Activated CD4-positive, alpha-beta T cell treated with anti-CD3 and anti-CD28 coated beads for 36 hours (primary cell): ENCODE results near the gene NFIA. TPM values are rescaled to one million over a fixed set of nuclear protein-coding genes. Genes with fewer than 3 reads are reported as not detected.

Source experiments
- ATAC-seq: fragments of 200-7000 bp; cut with Tn5 transposase; one replicate; pipeline ENCODE4 v1.10.0; 2021; ENCODE audit warnings: mild to moderate bottlenecking, moderate library complexity
- CTCF ChIA-PET: fragments of 350-600 bp; sonication (Branson Sonifier 250); formaldehyde crosslinking; loops from one replicate; lab custom pipeline; 2021; ENCODE audit warnings: antibody characterized with exemption; lab: Charles Lee
- POLR2A ChIA-PET: fragments of 350-600 bp; sonication (Branson Sonifier 250); formaldehyde crosslinking; loops from one replicate; lab custom pipeline; 2021; ENCODE audit warnings: antibody characterized with exemption, inconsistent platforms; lab: Charles Lee
- DNase-seq: peaks from one replicate; pipeline ENCODE4 v3.0.0-alpha.2; 2020
- H3K27ac Mint-ChIP-seq: one replicate; pipeline ENCODE4 v1.8.0; 2021; ENCODE audit warnings: mixed read lengths
- H3K27me3 Mint-ChIP-seq: one replicate; pipeline ENCODE4 v1.8.0; 2021; ENCODE audit warnings: mixed read lengths
- H3K36me3 Mint-ChIP-seq: one replicate; pipeline ENCODE4 v1.8.0; 2021; ENCODE audit warnings: low read depth, mixed read lengths
- H3K4me1 Mint-ChIP-seq: one replicate; pipeline ENCODE4 v1.8.0; 2021; ENCODE audit warnings: mixed read lengths
- H3K4me3 Mint-ChIP-seq: one replicate; pipeline ENCODE4 v1.8.0; 2021; ENCODE audit warnings: mild to moderate bottlenecking, moderate library complexity, mixed read lengths
- H3K9me3 Mint-ChIP-seq: one replicate; pipeline ENCODE4 v1.8.0; 2021; ENCODE audit warnings: low read depth, mixed read lengths
- intact Hi-C, 2 experiments: fragments of 100-400 bp; cut with DNase I in 1 of 2; cut with micrococcal nuclease in 1 of 2; formaldehyde crosslinking; loops; one replicate each; pipeline versions ENCODE4 v1.14.2 to v1.15.1; 2022 to 2024; cut with DNase I, micrococcal nuclease
- total RNA-seq, 2 experiments: library from RNA; stranded (reverse); gene quantifications; one replicate each; pipeline ENCODE4 v1.2.3, GENCODE V29; 2021

NFIA gene
- total RNA-seq, 2 experiments from 2014 or later: 3.0 to 3.2 TPM

- H3K27ac Mint-ChIP-seq: no peak overlapping the region
- ChIA-PET CTCF (interaction anchor here (1.6 to 1.9 kb wide), 2 partner anchors 11 to 60 kb away, joined by 6 to 7 read pairs; no protein-coding TSS in a partner anchor), POLR2A (no interaction called here)
- no peaks in the 10 kb centered on the region for H3K36me3 Mint-ChIP-seq
- H3K27me3 Mint-ChIP-seq: no peaks in the 10 kb centered on the region
- intact Hi-C loops: no loop called here
- H3K4me3 Mint-ChIP-seq: no peak overlapping the region
- ATAC-seq (no peak), DNase-seq (no peak)
- no peaks in the 10 kb centered on the region for H3K9me3 Mint-ChIP-seq
- peaks cover 7% of the 10 kb centered on the region for H3K4me1 Mint-ChIP-seq
Observed at GRCh38 chr1:61102621-61103020, 20.3 kb downstream of the NFIA start.

DNA sequence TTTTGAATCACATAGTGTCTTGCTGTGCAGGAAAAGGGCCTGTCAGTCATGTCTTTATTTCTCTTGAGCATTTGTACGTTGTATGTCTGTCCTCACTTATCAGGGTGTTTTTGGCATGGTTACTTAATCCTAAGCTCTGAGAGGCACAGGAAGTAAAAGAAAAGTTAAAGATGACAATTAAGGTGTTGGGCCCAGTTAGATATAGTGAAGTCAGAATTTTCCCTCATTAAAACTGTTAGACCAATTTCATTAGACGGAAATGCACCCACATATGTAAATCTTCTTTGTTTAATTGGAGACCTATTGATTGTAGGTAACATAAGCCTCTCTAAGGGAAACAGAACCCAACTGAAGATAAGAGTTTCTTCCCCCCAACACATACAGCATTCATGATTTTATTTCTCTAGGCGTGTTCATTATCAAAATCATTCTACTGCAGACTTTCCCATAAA is 21.9 kb downstream of the NFIA start:
- intact Hi-C loops: no loop called here
- POLR2A ChIA-PET: no interaction called here
- Mint-ChIP-seq H3K4me3 (no peak overlapping the region), H3K9me3 (no peaks in the 10 kb centered on the region), H3K4me1 (peaks cover 2% of the 10 kb centered on the region), H3K36me3 (no peaks in the 10 kb centered on the region), H3K27me3 (peaks cover 3% of the 10 kb centered on the region), H3K27ac (no peak overlapping the region)
- DNase-seq (no peak), ATAC-seq (no peak)
- CTCF ChIA-PET: interaction anchor here (0.6 to 1.9 kb wide), 3 partner anchors 10 to 70 kb away, joined by 3 to 7 read pairs (median 4); no protein-coding TSS in a partner anchor

DNA sequence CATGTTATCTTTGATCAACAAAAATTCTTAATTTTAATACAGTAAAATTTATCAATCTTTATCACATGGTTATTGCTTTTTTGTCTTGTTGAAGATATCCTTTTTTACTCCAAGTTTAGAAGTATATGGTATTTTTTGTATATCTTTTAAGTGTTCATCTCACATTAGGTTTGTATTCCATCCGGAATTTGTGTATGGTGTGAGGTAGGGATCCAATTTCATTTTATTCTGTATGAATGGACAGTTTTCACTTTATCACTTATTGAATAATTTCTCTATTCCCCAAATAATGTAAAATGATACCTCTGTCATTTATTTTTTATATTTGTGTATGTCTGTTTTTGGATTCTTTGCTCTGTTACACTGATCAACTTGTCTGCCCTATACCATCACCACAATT is 25.3 kb downstream of the NFIA start:
- CTCF ChIA-PET: no interaction called here

GRCh38 chr1:61109158-61109557 is 26.8 kb downstream of the NFIA start:
- peaks cover 3% of the 10 kb centered on the region for H3K4me1 Mint-ChIP-seq
- ChIA-PET CTCF (no interaction called here), POLR2A (no interaction called here)
- DNase-seq (no peak), ATAC-seq (no peak)
- no peak overlapping the region for H3K27ac Mint-ChIP-seq
- H3K27me3 Mint-ChIP-seq: peaks cover 3% of the 10 kb centered on the region
- peaks cover 1% of the 10 kb centered on the region for H3K36me3 Mint-ChIP-seq
- no peak overlapping the region for H3K4me3 Mint-ChIP-seq
- no peaks in the 10 kb centered on the region for H3K9me3 Mint-ChIP-seq
- intact Hi-C loops: no loop called here

More for the DNA sequence above, 25.3 kb downstream of the NFIA start:
- H3K9me3 Mint-ChIP-seq: no peaks in the 10 kb centered on the region
- peaks cover 1% of the 10 kb centered on the region for H3K36me3 Mint-ChIP-seq
- POLR2A ChIA-PET: no interaction called here
- H3K27ac Mint-ChIP-seq: no peak overlapping the region
- DNase-seq (no peak), ATAC-seq (no peak)
- intact Hi-C loops: no loop called here
- no peak overlapping the region for H3K4me3 Mint-ChIP-seq
- peaks cover 3% of the 10 kb centered on the region for H3K27me3 Mint-ChIP-seq
- H3K4me1 Mint-ChIP-seq: peaks cover 3% of the 10 kb centered on the region

DNA sequence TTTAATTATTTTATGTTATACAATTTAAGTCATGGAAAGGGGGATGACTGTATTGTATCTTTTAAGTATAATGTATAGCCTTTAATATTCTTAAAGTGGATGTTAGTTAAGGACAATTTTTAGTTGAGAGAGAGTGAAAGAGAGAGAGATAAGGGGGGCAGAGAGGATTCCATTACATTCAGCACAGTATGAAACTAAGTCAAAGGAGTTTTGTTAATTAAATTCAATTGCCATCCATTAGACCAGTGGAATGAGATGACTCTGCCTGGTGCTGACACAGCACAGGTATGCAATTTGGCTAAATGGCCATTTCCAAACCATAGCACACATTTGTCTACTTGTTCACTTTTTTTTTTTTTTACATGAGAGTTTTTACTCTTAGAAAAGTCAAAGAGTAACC is 27.5 kb downstream of the NFIA start:
- DNase-seq (no peak), ATAC-seq (no peak)
- peaks cover 3% of the 10 kb centered on the region for H3K4me1 Mint-ChIP-seq
- ChIA-PET POLR2A (no interaction called here), CTCF (no interaction called here)
- H3K9me3 Mint-ChIP-seq: no peaks in the 10 kb centered on the region
- peaks cover 1% of the 10 kb centered on the region for H3K36me3 Mint-ChIP-seq
- intact Hi-C loops: no loop called here
- H3K27ac Mint-ChIP-seq: no peak overlapping the region
- peaks cover 3% of the 10 kb centered on the region for H3K27me3 Mint-ChIP-seq
- H3K4me3 Mint-ChIP-seq: no peak overlapping the region

DNA sequence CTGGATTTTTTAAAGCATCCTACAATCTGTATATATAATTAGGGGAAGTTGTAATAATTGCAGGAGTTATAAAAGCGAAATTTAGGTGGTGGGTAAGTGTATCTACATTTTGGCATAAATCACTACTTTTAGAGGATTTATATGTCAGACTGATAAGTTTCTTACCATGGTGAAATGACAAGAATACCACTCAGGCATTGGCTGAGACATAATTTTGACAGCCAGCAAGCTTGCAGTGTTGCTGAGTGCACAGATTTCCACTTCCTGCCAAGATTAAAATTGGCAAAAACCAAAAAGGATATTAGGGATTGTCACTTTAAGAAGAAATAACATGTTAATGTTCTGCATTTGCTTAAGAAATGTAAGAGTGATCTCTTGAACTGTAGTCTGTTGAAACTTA is 28.2 kb downstream of the NFIA start:
- intact Hi-C loops: no loop called here
- Mint-ChIP-seq H3K27ac (no peak overlapping the region), H3K27me3 (peaks cover 3% of the 10 kb centered on the region), H3K9me3 (no peaks in the 10 kb centered on the region), H3K36me3 (peaks cover 1% of the 10 kb centered on the region), H3K4me1 (peaks cover 3% of the 10 kb centered on the region), H3K4me3 (no peak overlapping the region)
- ATAC-seq (no peak), DNase-seq (no peak)
- ChIA-PET CTCF (interaction anchor here (0.5 to 0.8 kb wide), 2 partner anchors 12 to 262 kb away, joined by 3 to 4 read pairs; no protein-coding TSS in a partner anchor), POLR2A (no interaction called here)

GRCh38 chr1:61111084-61112004 is 29.0 kb downstream of the NFIA start:
- H3K27me3 Mint-ChIP-seq: peaks cover 3% of the 10 kb centered on the region
- intact Hi-C loops: no loop called here
- H3K36me3 Mint-ChIP-seq: peaks cover 1% of the 10 kb centered on the region
- ChIA-PET CTCF (interaction anchor here (0.5 to 1.1 kb wide), 4 partner anchors 13 to 263 kb away, joined by 3 to 4 read pairs (median 4); no protein-coding TSS in a partner anchor), POLR2A (no interaction called here)
- ATAC-seq (no peak), DNase-seq (no peak)
- no peak overlapping the region for H3K27ac Mint-ChIP-seq
- no peak overlapping the region for H3K4me3 Mint-ChIP-seq
- no peaks in the 10 kb centered on the region for H3K9me3 Mint-ChIP-seq
- H3K4me1 Mint-ChIP-seq: peaks cover 3% of the 10 kb centered on the region

GRCh38 chr1:61114178-61114870 is 32.0 kb downstream of the NFIA start:
- H3K36me3 Mint-ChIP-seq: peaks cover 1% of the 10 kb centered on the region
- no peak overlapping the region for H3K27ac Mint-ChIP-seq
- no peaks in the 10 kb centered on the region for H3K9me3 Mint-ChIP-seq
- DNase-seq (no peak), ATAC-seq (no peak)
- ChIA-PET CTCF (interaction anchor here (0.6 to 2.4 kb wide), 2 partner anchors 11 to 65 kb away, joined by 3 to 6 read pairs; no protein-coding TSS in a partner anchor), POLR2A (no interaction called here)
- no peak overlapping the region for H3K4me3 Mint-ChIP-seq
- peaks cover 3% of the 10 kb centered on the region for H3K27me3 Mint-ChIP-seq
- intact Hi-C loops: no loop called here
- H3K4me1 Mint-ChIP-seq: peaks cover 3% of the 10 kb centered on the region

GRCh38 chr1:61115436-61115835 is 33.1 kb downstream of the NFIA start:
- intact Hi-C loops: no loop called here
- ATAC-seq: no peak
- POLR2A ChIA-PET: no interaction called here
- peaks cover 1% of the 10 kb centered on the region for H3K36me3 Mint-ChIP-seq
- no peak for DNase-seq
- H3K27me3 Mint-ChIP-seq: peaks cover 4% of the 10 kb centered on the region
- no peak overlapping the region for H3K27ac Mint-ChIP-seq
- no peaks in the 10 kb centered on the region for H3K9me3 Mint-ChIP-seq
- H3K4me3 Mint-ChIP-seq: no peak overlapping the region
- H3K4me1 Mint-ChIP-seq: peaks cover 3% of the 10 kb centered on the region
- CTCF ChIA-PET: no interaction called here

GRCh38 chr1:61116421-61116820 is 34.1 kb downstream of the NFIA start:
- ATAC-seq (no peak), DNase-seq (no peak)
- ChIA-PET CTCF (interaction anchor here (0.8 kb wide), 1 partner anchor 60 kb away, joined by 3 read pairs; no protein-coding TSS in a partner anchor), POLR2A (no interaction called here)
- H3K36me3 Mint-ChIP-seq: peaks cover 1% of the 10 kb centered on the region
- no peaks in the 10 kb centered on the region for H3K9me3 Mint-ChIP-seq
- H3K27me3 Mint-ChIP-seq: peaks cover 4% of the 10 kb centered on the region
- no peak overlapping the region for H3K27ac Mint-ChIP-seq
- H3K4me3 Mint-ChIP-seq: no peak overlapping the region
- no peaks in the 10 kb centered on the region for H3K4me1 Mint-ChIP-seq
- intact Hi-C loops: no loop called here

GRCh38 chr1:61117283-61117682 is 34.9 kb downstream of the NFIA start:
- no peak for DNase-seq
- intact Hi-C loops: no loop called here

More at GRCh38 chr1:61117283-61117682, 34.9 kb downstream of the NFIA start:
- no peak overlapping the region for H3K4me3 Mint-ChIP-seq
- ChIA-PET POLR2A (no interaction called here), CTCF (interaction anchor here (0.8 kb wide), 2 partner anchors 58 to 61 kb away, joined by 3 read pairs; no protein-coding TSS in a partner anchor)
- no peak for ATAC-seq
- H3K4me1 Mint-ChIP-seq: no peaks in the 10 kb centered on the region
- no peak overlapping the region for H3K27ac Mint-ChIP-seq
- H3K27me3 Mint-ChIP-seq: peaks cover 4% of the 10 kb centered on the region
- peaks cover 1% of the 10 kb centered on the region for H3K36me3 Mint-ChIP-seq
- H3K9me3 Mint-ChIP-seq: no peaks in the 10 kb centered on the region
